HG03064 (cell line): ENCODE measurements around the gene PTP4A2.

Experiments used
- ATAC-seq: cut with Tn5 transposase; IDR thresholded peaks from one replicate; pipeline ENCODE4 v1.9.1; 2021; ENCODE audit warnings: low read depth; ENCODE audit not compliant: unreplicated experiment

PTP4A2 gene

DNA sequence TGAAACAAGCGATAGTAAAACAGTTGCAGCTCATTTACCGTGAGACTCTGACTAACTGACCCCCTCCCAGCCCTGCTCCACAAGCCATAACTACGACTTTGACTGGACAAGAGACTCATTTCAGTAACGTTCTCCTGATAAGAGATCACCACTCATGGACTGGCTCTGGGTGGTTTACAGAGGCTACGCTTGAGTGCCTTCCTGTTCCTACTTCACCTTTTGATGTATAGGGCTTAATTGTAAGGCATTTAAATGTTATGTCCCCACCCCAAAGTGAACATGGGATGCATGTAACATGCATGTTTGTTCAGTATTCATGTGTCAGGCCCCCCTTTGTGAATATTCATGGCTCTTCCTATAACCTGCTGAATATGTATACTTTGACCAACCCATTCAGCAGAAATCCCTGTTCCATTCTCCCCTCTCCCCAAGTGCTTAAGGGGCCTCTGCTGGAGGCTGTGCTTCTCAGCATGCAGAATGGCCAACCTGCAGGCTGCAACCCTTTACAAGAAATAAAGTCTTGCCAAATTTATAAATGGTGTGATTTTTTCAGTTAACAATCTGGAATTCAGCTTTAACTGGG is 71.6 kb downstream of the PTP4A2 start:
- no peak for ATAC-seq

DNA sequence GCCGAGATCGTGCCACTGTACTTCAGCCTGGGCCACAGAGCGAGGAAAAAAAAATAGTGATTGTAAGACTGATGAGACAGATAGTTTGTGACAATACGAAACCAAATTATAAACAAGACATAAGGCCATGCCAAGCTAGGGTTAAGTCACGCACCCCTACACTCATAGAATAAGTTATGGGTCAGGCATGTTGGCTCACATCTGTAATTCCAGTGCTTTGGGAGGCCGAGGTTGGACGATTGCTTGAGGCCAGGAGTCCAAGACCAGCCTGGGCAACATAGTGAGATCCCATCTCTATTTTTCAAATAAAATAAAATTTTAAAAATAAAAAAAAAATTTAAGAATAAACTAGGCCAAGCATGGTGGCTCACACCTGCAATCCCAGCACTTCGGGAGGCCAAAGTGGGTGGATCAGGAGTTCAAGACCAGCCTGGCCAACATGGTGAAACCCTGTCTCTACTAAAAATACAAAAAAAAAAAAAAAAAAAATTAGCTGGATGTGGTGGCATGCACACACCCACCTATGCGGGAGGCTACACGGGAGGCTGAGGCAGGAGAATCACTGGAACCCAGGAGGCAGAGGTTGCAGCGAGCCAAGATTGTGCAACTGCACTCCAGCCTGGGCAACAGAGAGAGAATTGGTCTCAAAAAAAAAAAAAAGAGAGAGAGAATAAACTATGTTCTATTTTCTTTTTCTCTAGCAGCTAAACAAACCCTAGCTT is 72.3 kb downstream of the PTP4A2 start:
- no peak for ATAC-seq

DNA sequence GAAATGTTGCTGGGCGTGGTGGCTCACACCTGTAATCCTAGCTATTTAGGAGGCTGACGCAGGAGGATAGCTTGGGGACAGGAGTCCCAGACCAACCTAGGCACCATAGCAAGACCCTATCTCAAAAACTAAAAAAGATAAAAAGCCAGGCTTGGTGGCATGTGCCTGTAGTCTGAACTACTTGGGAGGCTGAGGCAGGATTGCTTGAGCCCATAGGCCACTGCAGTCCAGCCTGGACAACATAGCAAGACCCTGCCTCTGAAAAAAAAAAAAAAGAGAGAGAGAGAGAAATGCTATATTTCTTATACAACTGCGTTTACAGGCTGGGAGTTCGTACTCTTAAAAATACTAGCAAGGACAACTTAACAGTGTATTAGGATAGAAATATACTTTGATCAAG is 76.1 kb downstream of the PTP4A2 start:
- no peak for ATAC-seq

DNA sequence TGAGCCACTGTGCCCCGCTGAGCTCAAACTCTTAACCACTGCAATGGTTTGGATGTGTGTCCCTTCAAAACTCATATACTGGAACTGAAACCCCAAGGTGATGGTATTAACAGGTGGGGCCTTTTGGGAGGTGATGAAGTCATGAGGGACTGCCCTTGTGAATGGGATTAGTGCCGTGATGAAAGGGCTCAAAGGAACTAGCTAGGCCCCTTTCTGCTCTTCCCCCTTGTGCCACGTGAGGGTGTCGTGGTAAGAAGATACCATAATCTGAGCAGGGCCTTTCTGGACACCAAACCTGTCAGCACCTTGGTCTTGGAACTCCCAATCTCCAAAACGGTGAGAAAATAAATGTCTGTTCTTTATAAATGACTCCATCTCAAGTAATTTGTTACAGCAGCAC is 76.8 kb downstream of the PTP4A2 start:
- no peak for ATAC-seq

DNA sequence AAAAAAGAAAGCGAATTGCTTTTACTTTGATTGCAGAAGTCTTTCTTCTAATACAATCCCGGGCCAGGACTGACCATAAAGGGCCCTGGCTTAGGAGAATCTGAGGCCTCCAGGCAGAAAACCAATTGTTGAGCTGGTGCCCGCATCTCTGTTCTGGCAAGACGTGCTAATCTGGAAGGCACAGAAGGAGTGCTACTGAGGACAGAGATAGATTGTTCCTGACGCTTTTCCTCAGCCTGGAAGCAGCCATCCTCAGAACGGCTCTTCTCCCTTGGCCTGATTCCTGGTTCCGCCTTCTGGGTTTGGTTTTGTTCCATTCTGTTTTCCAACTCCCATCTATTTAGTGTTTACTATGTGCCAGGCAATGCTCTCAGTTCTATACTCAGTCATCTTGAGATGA is 77.6 kb downstream of the PTP4A2 start:
- no peak for ATAC-seq

DNA sequence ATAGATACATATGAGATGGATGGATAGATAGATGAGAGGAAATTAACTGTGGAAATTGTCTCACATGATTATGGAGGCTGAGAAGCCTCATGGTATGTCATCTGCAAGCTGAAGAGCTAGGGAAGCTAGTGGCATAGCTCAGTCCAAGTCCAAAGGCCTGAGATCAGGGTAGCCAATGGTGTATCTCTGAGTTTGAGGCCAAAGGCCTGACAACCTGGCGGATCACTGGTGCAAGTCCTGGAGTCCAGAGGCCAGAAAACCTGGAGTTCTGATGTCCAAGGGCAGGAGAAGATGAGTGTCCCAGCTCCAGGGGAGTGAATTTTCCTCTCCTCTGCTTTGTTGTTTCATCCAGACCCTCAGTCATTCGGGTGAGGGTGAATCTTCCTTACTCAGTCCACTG is 78.4 kb downstream of the PTP4A2 start:
- no peak for ATAC-seq

DNA sequence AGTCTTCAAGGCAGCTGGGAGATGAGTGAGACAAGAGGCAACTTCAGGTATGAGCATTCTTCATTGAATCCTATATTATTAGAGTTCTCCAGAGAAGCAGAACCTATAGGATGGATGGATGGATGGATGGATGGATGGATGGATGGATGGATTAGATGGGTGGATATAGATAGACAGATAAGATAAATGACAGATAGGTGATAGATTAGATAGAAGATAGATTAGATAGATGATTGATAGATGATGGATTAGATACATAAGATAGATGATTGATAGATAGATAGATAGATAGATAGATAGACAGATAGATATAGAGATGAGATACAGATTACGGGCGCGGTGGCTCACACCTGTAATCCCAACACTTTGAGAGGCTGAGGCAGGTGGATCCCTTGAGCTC is 79.1 kb downstream of the PTP4A2 start:
- no peak for ATAC-seq

DNA sequence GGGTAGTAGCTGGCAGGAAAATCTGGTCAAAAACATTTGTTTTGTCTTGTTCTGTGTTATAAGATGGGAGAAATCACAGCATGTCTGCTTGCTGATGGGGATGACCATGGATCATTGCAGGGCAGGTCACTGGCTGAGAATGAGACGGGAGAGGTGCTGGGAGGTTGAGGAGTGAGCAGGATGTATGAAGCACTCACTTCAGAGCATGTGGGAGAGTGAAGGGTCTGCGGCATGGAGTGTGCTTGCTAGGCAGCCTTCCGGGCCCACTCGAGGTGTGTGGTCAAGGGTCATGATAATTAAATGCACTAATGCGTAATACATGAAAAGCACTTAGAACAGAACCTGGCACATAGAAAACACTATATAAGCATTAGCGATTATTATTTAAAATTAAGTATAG is 80.3 kb downstream of the PTP4A2 start:
- ATAC-seq, result no peak
